H1 (cell line): Measurements from ENCODE around the gene COL28A1. TPM values are rescaled to one million over a fixed set of nuclear protein-coding genes. Genes with fewer than 3 reads are reported as not detected.

Experiments used
- CBX8 ChIP-seq: fragments of 300-800, 300-1000 bp; sonication (generic); IDR thresholded peaks from 2 replicates; pipeline ENCODE4 v1.7.1; 2016; ENCODE audit warnings: low read depth, low read length, borderline replicate concordance
- CHD1 ChIP-seq: IDR thresholded peaks from 2 replicates; pipeline ENCODE4 v1.6.1; 2012; ENCODE audit warnings: low read depth, low read length, improper control_type of control experiment
- EGR1 ChIP-seq: IDR thresholded peaks from 2 replicates; pipeline ENCODE4 v1.6.1; 2011; ENCODE audit warnings: low read depth, low read length, borderline replicate concordance
- GABPA ChIP-seq: IDR thresholded peaks from 2 replicates; pipeline ENCODE4 v1.6.1; 2011; ENCODE audit warnings: mild to moderate bottlenecking, low read length, moderate library complexity, borderline replicate concordance; ENCODE audit not compliant: insufficient read depth
- TBP ChIP-seq: IDR thresholded peaks from 2 replicates; pipeline ENCODE4 v1.6.1; 2011; ENCODE audit warnings: low read depth, low read length, improper control_type of control experiment
- TEAD4 ChIP-seq: IDR thresholded peaks from 2 replicates; pipeline ENCODE4 v1.6.1; 2012; ENCODE audit warnings: low read depth, low read length, inconsistent platforms, mixed read lengths
- polyA plus RNA-seq, 7 experiments: library from polyadenylated mRNA; depleted of rRNA in 3 of 7; stranded (reverse) in 5 of 7; unstranded in 2 of 7; fragments of >200 nt in 5 of 7; fragments of 200-250 nt in 2 of 7; gene quantifications; 1 replicate in 5 of 7; 2 replicates in 1 of 7; 4 replicates in 1 of 7; pipeline versions ENCODE4 v1.2.1 to v1.2.3, GENCODE V29; 2011 to 2013; ENCODE audit warnings: missing spikeins in 2 of 7, mixed read lengths in 2 of 7
- total RNA-seq: library from RNA; stranded (reverse); fragmentation: NEBNext Ultra II Directional; extraction: Animal tissue kit (Norgen Biotek cat#: 25700); gene quantifications from 2 replicates; pipeline ENCODE4 v1.2.1, GENCODE V29; 2021

COL28A1 gene
- total and polyA plus RNA-seq, 2 of the 8 experiments (the other 6 are each of a cell fraction or from before 2014, with no cell fraction given): 0.22 to 0.38 TPM

DNA sequence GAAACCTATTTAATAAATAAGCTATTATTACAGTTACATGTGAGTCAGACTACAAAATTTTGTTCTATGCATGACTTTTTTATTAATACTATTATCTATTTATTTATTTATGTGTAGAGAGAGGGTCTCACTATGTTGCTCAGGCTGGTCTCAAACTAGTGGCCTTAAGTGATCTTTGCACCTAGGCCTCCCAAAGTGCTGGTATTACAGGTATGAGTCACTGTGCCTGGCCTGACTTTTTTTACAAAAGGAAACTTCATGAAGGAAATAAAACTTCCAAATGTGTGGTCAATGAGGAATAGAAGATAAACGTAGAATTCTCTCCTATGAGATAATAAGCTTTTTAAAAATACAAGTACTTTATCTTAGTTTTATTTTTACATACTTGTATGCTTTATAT is 19.0 kb downstream of the COL28A1 start (continued):
- no peak for TF ChIP-seq CBX8
- TF ChIP-seq GABPA: no peak
- TF ChIP-seq CHD1: no peak
- TF ChIP-seq TEAD4: no peak
- no peak for TF ChIP-seq TBP
- TF ChIP-seq EGR1: no peak
